ENCODE results near the gene MYO5B.

MYO5B gene

GRCh38 chr18:50117863-50118262 is 77.1 kb downstream of the MYO5B start:
- Histone ChIP-seq H3K79me2 (ENCODE audit: insufficient read depth, low read length) (no peaks in the 10 kb centered on the region), H3K4me3 (ENCODE audit: insufficient read depth, low read length, poor library complexity, severe bottlenecking) (no peak overlapping the region), H2AFZ (ENCODE audit: low read depth, low read length, severe bottlenecking) (no peak overlapping the region), H3K4me2 (ENCODE audit: low read depth, low read length, poor library complexity, severe bottlenecking) (no peak overlapping the region), H3F3A (ENCODE audit: insufficient read depth) (no peaks in the 10 kb centered on the region), H3K9me3 (ENCODE audit: insufficient read depth, low read length) (no peaks in the 10 kb centered on the region), H4K20me1 (ENCODE audit: low read depth, low read length) (no peaks in the 10 kb centered on the region), H3K9me2 (replicated peaks; ENCODE audit: insufficient read depth, low read length) (no peaks in the 10 kb centered on the region), H3K36me3 (ENCODE audit: low read length) (no peaks in the 10 kb centered on the region), H3K27me3 (ENCODE audit: low read length) (no peaks in the 10 kb centered on the region), H3K27ac (ENCODE audit: low read depth, low read length) (no peak overlapping the region), H3K9ac (ENCODE audit: low read length) (no peak overlapping the region)
- TF ChIP-seq, protein P1, sequence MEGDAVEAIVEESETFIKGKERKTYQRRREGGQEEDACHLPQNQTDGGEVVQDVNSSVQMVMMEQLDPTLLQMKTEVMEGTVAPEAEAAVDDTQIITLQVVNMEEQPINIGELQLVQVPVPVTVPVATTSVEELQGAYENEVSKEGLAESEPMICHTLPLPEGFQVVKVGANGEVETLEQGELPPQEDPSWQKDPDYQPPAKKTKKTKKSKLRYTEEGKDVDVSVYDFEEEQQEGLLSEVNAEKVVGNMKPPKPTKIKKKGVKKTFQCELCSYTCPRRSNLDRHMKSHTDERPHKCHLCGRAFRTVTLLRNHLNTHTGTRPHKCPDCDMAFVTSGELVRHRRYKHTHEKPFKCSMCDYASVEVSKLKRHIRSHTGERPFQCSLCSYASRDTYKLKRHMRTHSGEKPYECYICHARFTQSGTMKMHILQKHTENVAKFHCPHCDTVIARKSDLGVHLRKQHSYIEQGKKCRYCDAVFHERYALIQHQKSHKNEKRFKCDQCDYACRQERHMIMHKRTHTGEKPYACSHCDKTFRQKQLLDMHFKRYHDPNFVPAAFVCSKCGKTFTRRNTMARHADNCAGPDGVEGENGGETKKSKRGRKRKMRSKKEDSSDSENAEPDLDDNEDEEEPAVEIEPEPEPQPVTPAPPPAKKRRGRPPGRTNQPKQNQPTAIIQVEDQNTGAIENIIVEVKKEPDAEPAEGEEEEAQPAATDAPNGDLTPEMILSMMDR (IDR thresholded peaks at IDR 0.05; ENCODE audit: insufficient read depth, low read length, poor library complexity, severe bottlenecking), result no peak
- TF ChIP-seq EZH2phosphoT487 (conservative IDR thresholded peaks at IDR 0.05; ENCODE audit: low read length), result no peak

DNA sequence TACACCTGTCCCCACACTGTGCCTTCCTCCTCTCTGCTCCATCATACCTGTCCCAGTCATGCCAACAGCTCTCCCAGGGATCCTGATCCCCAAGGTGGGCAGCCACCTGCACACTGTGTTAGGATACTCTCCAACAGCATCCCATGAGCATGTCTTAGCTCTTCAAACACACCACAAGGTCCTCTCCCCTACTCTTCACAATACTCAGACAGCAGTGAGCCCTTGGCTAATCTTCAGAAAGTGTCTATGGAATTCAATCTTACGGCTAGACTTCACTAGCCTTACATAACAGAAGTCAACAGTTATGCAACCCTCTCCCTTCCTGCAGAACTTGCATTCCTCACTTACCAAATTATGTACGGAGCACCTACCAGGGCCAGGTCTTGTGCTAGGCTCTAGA is 79.9 kb downstream of the MYO5B start:
- Histone ChIP-seq H3F3A (ENCODE audit: insufficient read depth) (no peaks in the 10 kb centered on the region), H4K20me1 (ENCODE audit: low read depth, low read length) (no peaks in the 10 kb centered on the region), H3K4me3 (ENCODE audit: insufficient read depth, low read length, poor library complexity, severe bottlenecking) (no peak overlapping the region), H3K4me2 (ENCODE audit: low read depth, low read length, poor library complexity, severe bottlenecking) (no peak overlapping the region), H3K79me2 (ENCODE audit: insufficient read depth, low read length) (no peaks in the 10 kb centered on the region), H3K9me2 (replicated peaks; ENCODE audit: insufficient read depth, low read length) (no peaks in the 10 kb centered on the region), H3K36me3 (ENCODE audit: low read length) (no peaks in the 10 kb centered on the region), H3K27ac (ENCODE audit: low read depth, low read length) (no peak overlapping the region), H3K9me3 (ENCODE audit: insufficient read depth, low read length) (no peaks in the 10 kb centered on the region), H3K27me3 (ENCODE audit: low read length) (no peaks in the 10 kb centered on the region), H3K9ac (ENCODE audit: low read length) (no peak overlapping the region), H2AFZ (ENCODE audit: low read depth, low read length, severe bottlenecking) (no peak overlapping the region)
- TF ChIP-seq, protein P1 (IDR thresholded peaks at IDR 0.05; ENCODE audit: insufficient read depth, low read length, poor library complexity, severe bottlenecking), result no peak
- no peak for TF ChIP-seq EZH2phosphoT487 (conservative IDR thresholded peaks at IDR 0.05; ENCODE audit: low read length)

GRCh38 chr18:50114448-50114847 is 80.5 kb downstream of the MYO5B start:
- H3K79me2 ChIP-seq (ENCODE audit: insufficient read depth, low read length), result no peaks in the 10 kb centered on the region

More at GRCh38 chr18:50114448-50114847, 80.5 kb downstream of the MYO5B start:
- Histone ChIP-seq H3K9ac (ENCODE audit: low read length) (no peak overlapping the region), H4K20me1 (ENCODE audit: low read depth, low read length) (no peaks in the 10 kb centered on the region), H3K9me2 (replicated peaks; ENCODE audit: insufficient read depth, low read length) (no peaks in the 10 kb centered on the region), H3K4me3 (ENCODE audit: insufficient read depth, low read length, poor library complexity, severe bottlenecking) (no peak overlapping the region), H2AFZ (ENCODE audit: low read depth, low read length, severe bottlenecking) (no peak overlapping the region), H3K9me3 (ENCODE audit: insufficient read depth, low read length) (no peaks in the 10 kb centered on the region), H3K27me3 (ENCODE audit: low read length) (no peaks in the 10 kb centered on the region), H3K27ac (ENCODE audit: low read depth, low read length) (no peak overlapping the region), H3K36me3 (ENCODE audit: low read length) (no peaks in the 10 kb centered on the region), H3F3A (ENCODE audit: insufficient read depth) (no peaks in the 10 kb centered on the region), H3K4me2 (ENCODE audit: low read depth, low read length, poor library complexity, severe bottlenecking) (no peak overlapping the region)
- TF ChIP-seq, protein P1 (IDR thresholded peaks at IDR 0.05; ENCODE audit: insufficient read depth, low read length, poor library complexity, severe bottlenecking), result no peak
- no peak for TF ChIP-seq EZH2phosphoT487 (conservative IDR thresholded peaks at IDR 0.05; ENCODE audit: low read length)
